PC-9 (cell line): ENCODE measurements around the gene AKR1B1. TPM values are rescaled to one million over a fixed set of nuclear protein-coding genes. Genes with fewer than 3 reads are reported as not detected.

ENCODE experiments used
- Bru-seq: library from RNA; stranded (reverse); fragments of 400-500 nt; gene quantifications from one replicate; lab custom pipeline; 2021; lab: Mats Ljungman, UMichigan
- BruChase-seq, 2 experiments: library from RNA; stranded (reverse); fragments of 400-500 nt; gene quantifications; one replicate each; lab custom pipeline; 2021; lab: Mats Ljungman, UMichigan
- BruUV-seq: library from RNA; stranded (reverse); fragments of 400-500 nt; replicated peaks from 2 replicates; lab custom pipeline; 2021; lab: Mats Ljungman, UMichigan
- CTCF ChIA-PET: fragments of 300-600 bp; sonication (Branson Sonifier 250); formaldehyde crosslinking; loops from one replicate; lab custom pipeline; 2022; ENCODE audit warnings: antibody characterized with exemption; lab: Charles Lee
- POLR2A ChIA-PET: fragments of 300-600 bp; sonication (Branson Sonifier 250); formaldehyde crosslinking; loops from one replicate; lab custom pipeline; 2022; ENCODE audit warnings: antibody characterized with exemption; ENCODE audit not compliant: unreplicated experiment; lab: Charles Lee
- DNase-seq, 2 experiments: peaks; one replicate each; pipeline versions ENCODE4 v3.0.0 to v3.0.0-alpha.2; 2015 to 2022; ENCODE audit warnings: mixed read lengths in 1 of 2
- H2AFZ ChIP-seq: fragments of 200-600 bp; sonication (generic); 2 replicates; pipeline ENCODE4 v1.8.1; 2017; ENCODE audit warnings: antibody characterized with exemption
- H3F3A ChIP-seq: fragments of 200-600 bp; sonication (generic); 2 replicates; pipeline ENCODE4 v1.8.1; 2017; ENCODE audit warnings: antibody characterized with exemption, mild to moderate bottlenecking, low read depth; ENCODE audit not compliant: insufficient read depth
- H3K27ac ChIP-seq: fragments of 200-600 bp; sonication (generic); 2 replicates; pipeline ENCODE4 v1.6.1; 2016; ENCODE audit warnings: mixed run types
- H3K27me3 ChIP-seq: fragments of 200-600 bp; sonication (generic); 2 replicates; pipeline ENCODE4 v1.6.1; 2016; ENCODE audit warnings: low read depth, mixed run types; ENCODE audit not compliant: insufficient read depth
- H3K36me3 ChIP-seq: fragments of 200-600 bp; sonication (generic); 2 replicates; pipeline ENCODE4 v1.6.1; 2016; ENCODE audit warnings: low read depth, mixed run types
- H3K4me1 ChIP-seq: fragments of 200-600 bp; sonication (generic); replicated peaks from 2 replicates; pipeline ENCODE4 v1.6.1; 2016; ENCODE audit warnings: mixed run types; ENCODE audit not compliant: insufficient read depth
- H3K4me2 ChIP-seq: fragments of 200-600 bp; sonication (generic); 2 replicates; pipeline ENCODE4 v1.6.1; 2017; ENCODE audit warnings: mixed run types
- H3K4me3 ChIP-seq: fragments of 200-600 bp; sonication (generic); 2 replicates; pipeline ENCODE4 v1.6.1; 2016; ENCODE audit warnings: mixed run types
- H3K79me2 ChIP-seq: fragments of 200-600 bp; sonication (generic); 2 replicates; pipeline ENCODE4 v1.6.1; 2017; ENCODE audit warnings: low read depth, mixed run types
- H3K9me2 ChIP-seq: fragments of 200-600 bp; sonication (generic); 2 replicates; pipeline ENCODE4 v1.8.1; 2017; ENCODE audit warnings: mild to moderate bottlenecking; ENCODE audit not compliant: insufficient read depth
- H3K9me3 ChIP-seq: fragments of 200-600 bp; sonication (generic); 2 replicates; pipeline ENCODE4 v1.8.1; 2016; ENCODE audit warnings: low read depth; ENCODE audit not compliant: insufficient read depth
- H4K20me1 ChIP-seq: fragments of 200-600 bp; sonication (generic); 2 replicates; pipeline ENCODE4 v1.8.1; 2017; ENCODE audit not compliant: insufficient read depth
- CTCF ChIP-seq: fragments of 200-600 bp; sonication (generic); conservative IDR thresholded peaks from 2 replicates; pipeline ENCODE4 v1.6.1; 2017; ENCODE audit warnings: mixed run types, antibody characterized with exemption, mild to moderate bottlenecking, moderate library complexity
- EZH2 ChIP-seq: fragments of 200-600 bp; sonication (generic); IDR thresholded peaks from 2 replicates; pipeline ENCODE4 v1.8.0; 2017; ENCODE audit warnings: antibody characterized with exemption, low read depth
- intact Hi-C: fragments of 100-400 bp; cut with micrococcal nuclease; formaldehyde crosslinking; loops from one replicate; pipeline ENCODE4 v1.10.0; 2022; ENCODE audit not compliant: unreplicated experiment
- long read RNA-seq: library from polyadenylated mRNA; stranded (forward); transcript quantifications from one replicate; pipeline ENCODE4 v2.0.0, GENCODE V29; 2022
- total RNA-seq: library from RNA; stranded (reverse); gene quantifications from 2 replicates; pipeline ENCODE4 v1.2.3, GENCODE V29; 2021

AKR1B1 gene
- 1,009 and 1,328 TPM in 2 replicates for total RNA-seq
- Bru-seq, nascent RNA = percentile 98 among the genes with signal in this experiment
- BruChase-seq, experiment 1, labeled RNA remaining after a 2-hour chase = percentile 99 among the genes with signal in this experiment
- BruChase-seq, experiment 2, labeled RNA remaining after a 6-hour chase = percentile 99 among the genes with signal in this experiment
- long read RNA-seq, transcript AKR1B1-205 (9 exons, 1,930 nt) = minor isoform, 11 of 1,575 reads
- long read RNA-seq, transcript AKR1B1-201 (10 exons, 1,409 nt) = major isoform, 1,350 of 1,575 reads
- long read RNA-seq, partial matches to known transcripts = 136 of 1,575 reads
- long read RNA-seq, other reads (novel, unspliced or antisense) = 77 of 1,575 reads

DNA sequence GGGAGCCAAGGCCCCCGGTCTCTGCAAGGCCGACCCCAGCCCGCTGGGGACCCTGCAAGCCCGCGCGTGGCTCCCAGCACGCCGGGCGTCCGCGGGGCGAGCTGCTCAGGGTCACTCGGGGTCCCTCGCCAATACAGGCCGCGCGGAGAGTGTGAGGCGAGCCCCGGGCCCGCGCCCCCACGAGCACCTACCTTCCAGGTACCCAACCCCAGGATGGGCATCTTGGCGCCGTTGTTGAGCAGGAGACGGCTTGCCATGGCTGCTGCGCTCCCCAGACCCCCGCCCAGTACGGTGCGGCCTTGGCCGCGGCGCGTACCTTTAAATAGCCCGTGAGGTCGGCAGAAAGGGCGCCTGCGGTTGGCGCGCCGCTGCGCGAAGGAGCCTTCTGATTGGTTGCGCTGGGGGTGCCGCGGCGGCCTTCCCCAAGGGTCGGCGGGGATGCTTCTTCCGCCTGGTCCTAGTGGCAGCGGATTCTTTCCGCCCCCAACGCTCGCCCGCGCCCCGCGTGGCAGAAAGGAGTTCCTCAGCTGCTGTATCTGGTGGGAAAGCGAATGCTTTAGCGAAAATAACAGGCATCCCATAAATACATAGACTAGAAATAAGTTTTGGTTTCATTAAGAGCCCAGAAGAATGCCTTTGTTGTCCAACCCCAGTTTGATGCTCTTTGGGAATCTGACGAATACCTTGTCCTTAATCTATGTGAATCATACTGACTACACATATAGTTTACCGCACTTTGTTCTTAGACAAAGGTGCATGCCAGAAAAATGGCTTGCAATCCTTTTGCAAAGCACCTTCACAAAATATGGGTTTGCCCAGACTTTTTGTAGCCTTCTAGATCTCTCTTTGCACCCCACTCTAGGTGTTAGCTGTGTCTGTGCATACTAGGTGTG is at the start of gene AKR1B1:
Gene AKR1B1 (minus strand): TSS at position 295 of the 893 bp plus-strand sequence. CDS start 38 bp downstream, at position 257.
- ChIA-PET POLR2A (interaction anchor here (0.5 to 0.7 kb wide), 3 partner anchors 90 to 172 kb away, joined by 3 read pairs; partner anchors contain the start of gene AKR1B15), CTCF (interaction anchor here (0.6 to 2.1 kb wide), 3 partner anchors 25 to 55 kb away, joined by 3 to 6 read pairs (median 3); no protein-coding TSS in a partner anchor)
- TF ChIP-seq CTCF = peak; percentile 36; the same call in 1 of the 2 replicates
- TF ChIP-seq EZH2 = no peak
- Histone ChIP-seq H4K20me1 (peaks cover 43% of the 10 kb centered on the region), H3F3A (peaks cover 73% of the 10 kb centered on the region), H3K4me3 (peak within 1 kb of the TSS; percentile 93), H3K27ac (peak within 1 kb of the TSS; percentile 97), H3K4me1 (peaks cover 74% of the 10 kb centered on the region), H3K9me3 (peaks cover 18% of the 10 kb centered on the region; the same call in 1 of the 2 replicates), H3K9me2 (no peaks in the 10 kb centered on the region), H3K27me3 (no peaks in the 10 kb centered on the region), H3K79me2 (peaks cover 67% of the 10 kb centered on the region), H3K36me3 (peaks cover 46% of the 10 kb centered on the region), H2AFZ (0 out of 2 replicates have a peak within 1 kb of the TSS, but pooled peaks have one; percentile 8), H3K4me2 (peak within 1 kb of the TSS; percentile 91)
- DNase-seq = peak; percentile 88 to 95
- intact Hi-C loops = loop anchor here (1.0 to 2.0 kb wide), 5 partner anchors 11 to 148 kb away; no protein-coding TSS in a partner anchor
- BruUV-seq = TSS peak; percentile 82

- Histone ChIP-seq H3K27me3 (no peaks in the 10 kb centered on the region), H4K20me1 (no peaks in the 10 kb centered on the region), H3K27ac (peak overlapping the region; percentile 54), H3F3A (peaks cover 14% of the 10 kb centered on the region), H3K4me2 (peak overlapping the region; percentile 32), H3K4me1 (peaks cover 48% of the 10 kb centered on the region), H3K4me3 (no peak overlapping the region), H3K36me3 (no peaks in the 10 kb centered on the region), H3K9me2 (no peaks in the 10 kb centered on the region), H2AFZ (no peak overlapping the region), H3K9me3 (peaks cover 2% of the 10 kb centered on the region; the same call in 1 of the 2 replicates), H3K79me2 (no peaks in the 10 kb centered on the region)
- ChIA-PET POLR2A (no interaction called here), CTCF (no interaction called here)
- no TSS peak for BruUV-seq
- intact Hi-C loops = no loop called here
- DNase-seq = peak in 1 of 2 experiments; percentile 78
- TF ChIP-seq CTCF = no peak
Observed at GRCh38 chr7:134505856-134506255, 47.0 kb upstream of the AKR1B1 start.

GRCh38 chr7:134504660-134505164 is 45.8 kb upstream of the AKR1B1 start:
- Histone ChIP-seq H3K9me2 (no peaks in the 10 kb centered on the region), H3F3A (peaks cover 12% of the 10 kb centered on the region), H3K4me3 (no peak overlapping the region), H3K79me2 (no peaks in the 10 kb centered on the region), H3K27ac (no peak overlapping the region), H3K36me3 (no peaks in the 10 kb centered on the region), H3K4me2 (no peak overlapping the region), H3K27me3 (no peaks in the 10 kb centered on the region), H3K4me1 (peaks cover 37% of the 10 kb centered on the region), H3K9me3 (peaks cover 1% of the 10 kb centered on the region; the same call in 1 of the 2 replicates), H4K20me1 (no peaks in the 10 kb centered on the region), H2AFZ (no peak overlapping the region)
- intact Hi-C loops = no loop called here
- TF ChIP-seq CTCF (no peak), EZH2 (no peak)
- CTCF ChIA-PET = no interaction called here
- DNase-seq = no peak
- POLR2A ChIA-PET = no interaction called here
- BruUV-seq = no TSS peak
